Keratinocyte (primary cell): ENCODE results near the gene CFAP46. TPM values are rescaled to one million over a fixed set of nuclear protein-coding genes. Genes with fewer than 3 reads are reported as not detected.
"Not testable (repeated sequence)": the region's sequence is repeated elsewhere in the genome, so short reads cannot be mapped to it uniquely, and the experiment has no call there.

ENCODE experiments used
- DNase-seq: peaks from one replicate; pipeline ENCODE4 v3.0.0-alpha.2; 2011; ENCODE audit warnings: low read depth, missing footprints, low spot score
- FAIRE-seq: peaks from 2 replicates; lab custom pipeline; 2011; peaks lifted over from hg19 to GRCh38; lab: Jason Lieb, UNC
- H2AFZ ChIP-seq: 2 replicates; pipeline ENCODE4 v1.6.0; 2012; ENCODE audit warnings: low read length, control low read depth, inconsistent platforms; ENCODE audit not compliant: control insufficient read depth
- H3K27ac ChIP-seq: 2 replicates; pipeline ENCODE4 v1.5.1; 2011; ENCODE audit warnings: low read length; ENCODE audit not compliant: control insufficient read depth, insufficient read depth
- H3K27me3 ChIP-seq: 3 replicates; pipeline ENCODE4 v1.6.0; 2011; ENCODE audit warnings: low read length; ENCODE audit not compliant: control insufficient read depth, insufficient read depth; ENCODE audit errors: extremely low read depth
- H3K36me3 ChIP-seq, 2 experiments: 2 replicates in 1 of 2; 3 replicates in 1 of 2; pipeline ENCODE4 v1.5.1; 2011; ENCODE audit warnings: low read length in 2 of 2, mild to moderate bottlenecking in 1 of 2; ENCODE audit not compliant: control insufficient read depth in 2 of 2, insufficient read depth in 2 of 2; ENCODE audit errors: extremely low read depth in 1 of 2
- H3K4me1 ChIP-seq: 3 replicates; pipeline ENCODE4 v1.5.1; 2011; ENCODE audit warnings: low read length; ENCODE audit not compliant: control insufficient read depth, insufficient read depth; ENCODE audit errors: extremely low read depth
- H3K4me2 ChIP-seq: 3 replicates; pipeline ENCODE4 v1.6.0; 2011; ENCODE audit warnings: low read depth, low read length; ENCODE audit not compliant: control insufficient read depth, insufficient read depth; ENCODE audit errors: extremely low read depth
- H3K4me3 ChIP-seq, 3 experiments: fragments of 200-600 bp in 1 of 3; sonication (generic) in 1 of 3; 2 replicates in 2 of 3; 3 replicates in 1 of 3; pipeline ENCODE4 v1.5.1; 2011 to 2016; ENCODE audit warnings: low read length in 3 of 3, mild to moderate bottlenecking in 3 of 3, control low read depth in 2 of 3, inconsistent platforms in 1 of 3, low read depth in 1 of 3, mixed read lengths in 1 of 3, mixed run types in 1 of 3, moderate library complexity in 1 of 3; ENCODE audit not compliant: control insufficient read depth in 2 of 3, insufficient read depth in 2 of 3; ENCODE audit errors: extremely low read depth in 1 of 3
- H3K79me2 ChIP-seq: 2 replicates; pipeline ENCODE4 v1.6.0; 2012; ENCODE audit warnings: low read length; ENCODE audit not compliant: control insufficient read depth, insufficient read depth
- H3K9ac ChIP-seq: 3 replicates; pipeline ENCODE4 v1.6.0; 2011; ENCODE audit warnings: low read length; ENCODE audit not compliant: control insufficient read depth, insufficient read depth; ENCODE audit errors: extremely low read depth
- H3K9me1 ChIP-seq: 3 replicates; pipeline ENCODE4 v1.6.0; 2011; ENCODE audit warnings: low read length; ENCODE audit not compliant: control insufficient read depth, insufficient read depth; ENCODE audit errors: extremely low read depth
- H3K9me3 ChIP-seq: 2 replicates; pipeline ENCODE4 v1.5.1; 2012; ENCODE audit warnings: low read depth, low read length; ENCODE audit not compliant: control insufficient read depth
- H4K20me1 ChIP-seq: 3 replicates; pipeline ENCODE4 v1.6.0; 2011; ENCODE audit warnings: low read length; ENCODE audit not compliant: control insufficient read depth, insufficient read depth; ENCODE audit errors: extremely low read depth
- EZH2 ChIP-seq: IDR thresholded peaks from one replicate; pipeline ENCODE4 v1.6.1; 2012; ENCODE audit warnings: inconsistent platforms, mild to moderate bottlenecking, low read length, moderate library complexity
- dilution Hi-C: fragments of 300-500 bp; cut with MboI; formaldehyde crosslinking; loops from one replicate; pipeline ENCODE4 v1.7.0; 2020; ENCODE audit warnings: low sequenced_read_pairs; ENCODE audit not compliant: extremely low pct_ligation_motif_present
- polyA plus RNA-seq, 5 experiments: library from polyadenylated mRNA; depleted of rRNA in 3 of 5; stranded (reverse) in 3 of 5; stranded (forward) in 1 of 5; unstranded in 1 of 5; fragments of >200 nt; gene quantifications; 1 replicate in 1 of 5; 2 replicates in 3 of 5; 3 replicates in 1 of 5; pipeline versions ENCODE4 v1.2.1 to v1.2.3, GENCODE V29; 2011 to 2012; ENCODE audit warnings: missing spikeins in 2 of 5, low read depth in 1 of 5, low replicate concordance in 1 of 5
- TF ChIP-seq, protein P1 (sequence below), 3 experiments: IDR thresholded peaks in 1 of 3; conservative IDR thresholded peaks in 1 of 3; optimal IDR thresholded peaks in 1 of 3; 2 replicates in 2 of 3; 3 replicates in 1 of 3; pipeline versions ENCODE3 to v1.5.1; 2011; ENCODE audit warnings: low read length in 3 of 3, mild to moderate bottlenecking in 3 of 3, moderate library complexity in 2 of 3, control low read depth in 1 of 3, inconsistent platforms in 1 of 3; ENCODE audit not compliant: insufficient read depth in 2 of 3; ENCODE audit errors: extremely low read depth in 1 of 3

Gene CFAP46
- polyA plus RNA-seq, 1 donor (not counting 4 experiments of a cell fraction or from before 2014, with no cell fraction given): 1.00 TPM

DNA sequence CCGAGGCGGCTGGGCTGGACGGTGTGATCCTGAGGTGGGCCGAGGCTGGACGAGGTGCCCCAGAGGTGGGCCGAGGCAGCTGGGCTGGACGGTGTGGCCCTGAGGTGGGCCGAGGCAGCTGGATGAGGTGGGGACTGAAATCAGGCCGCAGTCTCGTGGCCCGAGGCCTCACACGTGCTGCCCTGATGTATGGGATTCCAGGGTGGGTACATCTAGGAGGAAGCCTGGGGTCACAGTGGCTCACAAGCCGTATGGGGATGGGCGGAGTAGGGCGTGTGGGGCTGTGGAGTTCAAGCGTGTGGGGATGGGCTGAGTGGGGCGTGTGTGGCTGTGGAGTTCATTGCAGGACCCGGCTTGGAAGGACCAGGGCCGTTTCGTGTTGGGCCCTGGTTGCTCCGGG lies 144.0 kb downstream of the CFAP46 start:
- no peak overlapping the region for H2AFZ ChIP-seq
- peaks cover 6% of the 10 kb centered on the region for H3K9me3 ChIP-seq
- peaks cover 3% of the 10 kb centered on the region for H3K27me3 ChIP-seq
- FAIRE-seq: no peak
- no peak overlapping the region for H3K9ac ChIP-seq
- H3K4me3 ChIP-seq: no peak overlapping the region
- H3K4me2 ChIP-seq: no peak overlapping the region
- no peaks in the 10 kb centered on the region for H4K20me1 ChIP-seq
- TF ChIP-seq EZH2: no peak
- TF ChIP-seq, protein P1, sequence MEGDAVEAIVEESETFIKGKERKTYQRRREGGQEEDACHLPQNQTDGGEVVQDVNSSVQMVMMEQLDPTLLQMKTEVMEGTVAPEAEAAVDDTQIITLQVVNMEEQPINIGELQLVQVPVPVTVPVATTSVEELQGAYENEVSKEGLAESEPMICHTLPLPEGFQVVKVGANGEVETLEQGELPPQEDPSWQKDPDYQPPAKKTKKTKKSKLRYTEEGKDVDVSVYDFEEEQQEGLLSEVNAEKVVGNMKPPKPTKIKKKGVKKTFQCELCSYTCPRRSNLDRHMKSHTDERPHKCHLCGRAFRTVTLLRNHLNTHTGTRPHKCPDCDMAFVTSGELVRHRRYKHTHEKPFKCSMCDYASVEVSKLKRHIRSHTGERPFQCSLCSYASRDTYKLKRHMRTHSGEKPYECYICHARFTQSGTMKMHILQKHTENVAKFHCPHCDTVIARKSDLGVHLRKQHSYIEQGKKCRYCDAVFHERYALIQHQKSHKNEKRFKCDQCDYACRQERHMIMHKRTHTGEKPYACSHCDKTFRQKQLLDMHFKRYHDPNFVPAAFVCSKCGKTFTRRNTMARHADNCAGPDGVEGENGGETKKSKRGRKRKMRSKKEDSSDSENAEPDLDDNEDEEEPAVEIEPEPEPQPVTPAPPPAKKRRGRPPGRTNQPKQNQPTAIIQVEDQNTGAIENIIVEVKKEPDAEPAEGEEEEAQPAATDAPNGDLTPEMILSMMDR (optimal IDR thresholded peaks at IDR 0.05 in 1 of 3, IDR thresholded peaks at IDR 0.05 in 1 of 3, conservative IDR thresholded peaks at IDR 0.05 in 1 of 3; ENCODE audit: extremely low read depth in 1 of 3, insufficient read depth in 2 of 3, low read length in 3 of 3): no peak
- no peaks in the 10 kb centered on the region for H3K36me3 ChIP-seq
- dilution Hi-C loops: no loop called here
- DNase-seq: no peak
- no peaks in the 10 kb centered on the region for H3K4me1 ChIP-seq
- H3K9me1 ChIP-seq: no peaks in the 10 kb centered on the region
- no peak overlapping the region for H3K27ac ChIP-seq
- no peaks in the 10 kb centered on the region for H3K79me2 ChIP-seq

DNA sequence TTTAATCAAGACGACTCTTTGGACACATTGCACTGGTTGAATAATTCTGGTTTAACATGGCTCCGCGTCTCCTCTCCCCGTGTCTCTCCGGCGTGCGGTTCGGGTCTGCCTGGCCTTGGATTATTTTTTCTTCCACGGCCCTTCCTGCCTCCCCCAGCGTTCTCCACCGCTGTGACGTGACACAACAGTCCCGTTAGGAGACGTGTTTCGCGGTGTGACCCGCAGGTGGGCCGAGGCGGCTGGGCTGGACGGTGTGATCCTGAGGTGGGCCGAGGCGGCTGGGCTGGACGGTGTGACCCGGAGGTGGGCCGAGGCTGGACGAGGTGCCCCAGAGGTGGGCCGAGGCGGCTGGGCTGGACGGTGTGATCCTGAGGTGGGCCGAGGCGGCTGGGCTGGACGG lies 144.4 kb downstream of the CFAP46 start:
- H3K4me3 ChIP-seq, H3K27me3 ChIP-seq, H3K27ac ChIP-seq, H3K4me1 ChIP-seq, dilution Hi-C loops, H3K9me1 ChIP-seq, H3K9ac ChIP-seq, H3K4me2 ChIP-seq, FAIRE-seq, H3K9me3 ChIP-seq, H3K36me3 ChIP-seq, DNase-seq, H3K79me2 ChIP-seq, H4K20me1 ChIP-seq, H2AFZ ChIP-seq: not testable (repeated sequence)

DNA sequence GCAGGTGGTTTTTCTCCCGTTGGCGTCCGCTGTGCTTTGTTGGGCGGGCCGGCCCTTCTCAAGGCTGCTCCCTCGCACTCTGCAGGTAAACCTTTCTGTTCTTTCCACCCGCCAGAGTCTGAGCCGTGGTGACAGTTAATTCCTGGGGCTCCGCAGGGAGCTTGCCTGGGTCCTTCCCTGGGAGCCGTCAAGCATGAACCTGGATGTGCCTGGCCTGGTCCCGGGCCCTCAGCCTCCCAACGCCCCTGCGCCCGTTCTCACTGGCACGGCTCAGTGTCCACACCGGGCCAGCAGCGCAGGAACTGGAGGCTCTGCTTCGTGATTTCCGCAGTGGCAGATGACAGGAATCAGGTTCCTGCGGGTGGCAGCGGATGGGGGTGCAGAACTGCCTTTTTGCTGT lies 145.5 kb downstream of the CFAP46 start:
- H3K9me1 ChIP-seq: no peaks in the 10 kb centered on the region
- H4K20me1 ChIP-seq: no peaks in the 10 kb centered on the region
- no peak overlapping the region for H3K4me3 ChIP-seq
- no peak overlapping the region for H3K27ac ChIP-seq
- no peaks in the 10 kb centered on the region for H3K79me2 ChIP-seq
- H2AFZ ChIP-seq: no peak overlapping the region
- FAIRE-seq: no peak
- H3K9ac ChIP-seq: no peak overlapping the region
- dilution Hi-C loops: no loop called here
- no peak overlapping the region for H3K4me2 ChIP-seq
- H3K36me3 ChIP-seq: no peaks in the 10 kb centered on the region
- peaks cover 5% of the 10 kb centered on the region for H3K27me3 ChIP-seq
- peaks cover 3% of the 10 kb centered on the region for H3K9me3 ChIP-seq
- no peak for TF ChIP-seq EZH2
- TF ChIP-seq, protein P1 (optimal IDR thresholded peaks at IDR 0.05 in 1 of 3, IDR thresholded peaks at IDR 0.05 in 1 of 3, conservative IDR thresholded peaks at IDR 0.05 in 1 of 3; ENCODE audit: extremely low read depth in 1 of 3, insufficient read depth in 2 of 3, low read length in 3 of 3): no peak
- no peaks in the 10 kb centered on the region for H3K4me1 ChIP-seq
- no peak for DNase-seq
